Gastroesophageal sphincter (tissue), 4 donors: ENCODE measurements around the gene MRGPRX1. TPM values are rescaled to one million over a fixed set of nuclear protein-coding genes. Genes with fewer than 3 reads are reported as not detected.

ENCODE experiments used
- ATAC-seq: fragments of 150-250 bp; one replicate; pipeline ENCODE4 v1.9.1; 2016; ENCODE audit warnings: mild to moderate bottlenecking, moderate library complexity
- H3K27ac ChIP-seq, 4 donors: fragments of 200-600 bp; sonication (generic) in 3 of 4; 1 replicate in 3 of 4; 2 replicates in 1 of 4; pipeline ENCODE4 v1.5.1; 2016 to 2019
- H3K27me3 ChIP-seq: fragments of 200-600 bp; sonication (generic); one replicate; pipeline ENCODE4 v1.5.1; 2019
- H3K36me3 ChIP-seq, 2 donors: fragments of 200-600 bp; sonication (generic); one replicate each; pipeline ENCODE4 v1.5.1; 2019; ENCODE audit warnings: control low read depth in 1 of 2
- H3K4me1 ChIP-seq, 3 donors: fragments of 200-600 bp; sonication (generic); 1 replicate in 2 of 3; 2 replicates in 1 of 3; pipeline ENCODE4 v1.5.1; 2016 to 2019; ENCODE audit warnings: control low read depth in 2 of 3
- H3K4me3 ChIP-seq, 2 donors: fragments of 200-600 bp; sonication (generic); one replicate each; pipeline ENCODE4 v1.5.1; 2019; ENCODE audit warnings: mild to moderate bottlenecking in 1 of 2, moderate library complexity in 1 of 2
- H3K9me3 ChIP-seq, 3 donors: fragments of 200-600 bp; sonication (generic); one replicate each; pipeline ENCODE4 v1.5.1; 2017 to 2019; ENCODE audit warnings: control low read depth in 2 of 3
- EP300 ChIP-seq: sonication (generic); formaldehyde crosslinking; IDR thresholded peaks from one replicate; pipeline ENCODE4 v1.6.1; 2017; ENCODE audit warnings: antibody characterized with exemption, mild to moderate bottlenecking
- POLR2A ChIP-seq, 2 donors: fragments of 450-650 bp; IDR thresholded peaks; one replicate each; pipeline ENCODE4 v1.6.1; 2017; ENCODE audit warnings: antibody characterized with exemption in 2 of 2, mild to moderate bottlenecking in 2 of 2, moderate library complexity in 1 of 2
- POLR2AphosphoS5 ChIP-seq: sonication (generic); formaldehyde crosslinking; IDR thresholded peaks from one replicate; pipeline ENCODE4 v1.6.1; 2017; ENCODE audit warnings: antibody characterized with exemption
- WGBS, 2 donors: methylation state at CpG; one replicate each; pipeline ENCODE4 v1.1.5; 2018; ENCODE audit warnings: low coverage in 1 of 2; 5-methylcytosine and 5-hydroxymethylcytosine counted together
- total RNA-seq, 4 donors: library from RNA; depleted of rRNA; stranded (reverse); fragments of >200 nt; gene quantifications; one replicate each; pipeline ENCODE4 v1.1.0, GENCODE V29; 2016
- TF ChIP-seq, protein P1 (sequence below), 4 experiments: fragments of 200-600 bp in 2 of 4; fragments of 450-650 bp in 2 of 4; sonication (generic) in 1 of 4; IDR thresholded peaks; one replicate each; pipeline ENCODE4 v1.5.1; 2017 to 2019; ENCODE audit warnings: antibody characterized with exemption in 4 of 4, mild to moderate bottlenecking in 2 of 4, moderate library complexity in 2 of 4

MRGPRX1 gene
- total RNA-seq, 4 donors from 2014 or later: not detected

DNA sequence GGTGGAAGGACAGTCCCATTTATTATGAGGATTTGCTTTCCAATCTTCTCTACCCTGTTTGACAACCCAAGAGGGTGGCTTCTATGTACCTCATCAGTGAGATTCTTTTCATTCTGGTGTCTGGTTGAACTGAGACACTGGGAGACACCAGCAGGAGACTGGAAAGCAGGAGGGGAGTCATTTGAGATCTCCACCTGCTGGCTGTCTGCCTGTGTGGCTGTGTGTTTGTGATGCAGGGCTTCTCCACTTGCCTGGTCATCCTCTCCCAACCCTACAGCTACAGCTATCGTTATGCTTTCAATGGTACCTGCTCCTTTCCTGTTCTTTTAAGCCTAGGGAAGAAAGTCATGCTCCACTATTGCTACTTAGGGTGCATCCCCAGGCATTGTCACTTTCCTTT lies 48.6 kb downstream of the MRGPRX1 start:
- Histone ChIP-seq H3K4me3 (no peak overlapping the region), H3K4me1 (no peaks in the 10 kb centered on the region), H3K27me3 (no peaks in the 10 kb centered on the region), H3K27ac (no peak overlapping the region), H3K9me3 (peaks cover 0 to 9% (median 0%) of the 10 kb centered on the region in 3 donors), H3K36me3 (no peaks in the 10 kb centered on the region)
- ATAC-seq: no peak
- WGBS, 2 donors: 54 to 71% methylated on average over 1 of the region's 1 CpG
- TF ChIP-seq, protein P1, sequence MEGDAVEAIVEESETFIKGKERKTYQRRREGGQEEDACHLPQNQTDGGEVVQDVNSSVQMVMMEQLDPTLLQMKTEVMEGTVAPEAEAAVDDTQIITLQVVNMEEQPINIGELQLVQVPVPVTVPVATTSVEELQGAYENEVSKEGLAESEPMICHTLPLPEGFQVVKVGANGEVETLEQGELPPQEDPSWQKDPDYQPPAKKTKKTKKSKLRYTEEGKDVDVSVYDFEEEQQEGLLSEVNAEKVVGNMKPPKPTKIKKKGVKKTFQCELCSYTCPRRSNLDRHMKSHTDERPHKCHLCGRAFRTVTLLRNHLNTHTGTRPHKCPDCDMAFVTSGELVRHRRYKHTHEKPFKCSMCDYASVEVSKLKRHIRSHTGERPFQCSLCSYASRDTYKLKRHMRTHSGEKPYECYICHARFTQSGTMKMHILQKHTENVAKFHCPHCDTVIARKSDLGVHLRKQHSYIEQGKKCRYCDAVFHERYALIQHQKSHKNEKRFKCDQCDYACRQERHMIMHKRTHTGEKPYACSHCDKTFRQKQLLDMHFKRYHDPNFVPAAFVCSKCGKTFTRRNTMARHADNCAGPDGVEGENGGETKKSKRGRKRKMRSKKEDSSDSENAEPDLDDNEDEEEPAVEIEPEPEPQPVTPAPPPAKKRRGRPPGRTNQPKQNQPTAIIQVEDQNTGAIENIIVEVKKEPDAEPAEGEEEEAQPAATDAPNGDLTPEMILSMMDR (IDR thresholded peaks at IDR 0.05): no peak
- TF ChIP-seq EP300: no peak
- no peak for TF ChIP-seq POLR2AphosphoS5
- TF ChIP-seq POLR2A (IDR thresholded peaks at IDR 0.05): no peak

Other genes with a start within 250 kb of the MRGPRX1 start
- 1 to 10 TPM; 2.6 to 5.5 (median 3.1) TPM for gene TMEM86A, start 240.6 kb downstream of the MRGPRX1 start, total RNA-seq
- gene IGSF22, start 213.2 kb downstream of the MRGPRX1 start, total RNA-seq: under 1 TPM in 1 of 4 donors, not detected in 3; 0.13 TPM
- 1 to 10 TPM; 1.3 to 4.4 (median 3.8) TPM for gene PTPN5, start 147.6 kb downstream of the MRGPRX1 start, total RNA-seq
- gene MRGPRX2, start 121.3 kb upstream of the MRGPRX1 start, total RNA-seq: under 1 TPM in 1 of 4 donors, not detected in 3; 0.67 TPM
- gene ZDHHC13, start 177.8 kb upstream of the MRGPRX1 start, total RNA-seq: 10 to 100 TPM in 1 of 4 donors, 1 to 10 TPM in 3; 4.8 to 16.9 (median 6.6) TPM